Measurements from ENCODE around the gene FBXO31. TPM values are rescaled to one million over a fixed set of nuclear protein-coding genes. Genes with fewer than 3 reads are reported as not detected.

FBXO31 gene
- total and polyA plus RNA-seq, 12 donors, result 19.2 to 106 (median 65.9) TPM

- intact Hi-C loops (cut with DNase I), result no loop called here
- Histone ChIP-seq H3K27me3 (no peaks in the 10 kb centered on the region), H3K4me3 (no peak overlapping the region), H3K27ac (no peak overlapping the region), H3K4me1 (replicated peaks in 1 of 2) (peaks cover 0 to 4% of the 10 kb centered on the region in 2 donors), H3K9me3 (replicated peaks in 1 of 3) (no peaks in the 10 kb centered on the region), H3K36me3 (replicated peaks in 1 of 2) (peaks cover 0 to 48% of the 10 kb centered on the region in 2 donors)
- TF ChIP-seq, protein P1, sequence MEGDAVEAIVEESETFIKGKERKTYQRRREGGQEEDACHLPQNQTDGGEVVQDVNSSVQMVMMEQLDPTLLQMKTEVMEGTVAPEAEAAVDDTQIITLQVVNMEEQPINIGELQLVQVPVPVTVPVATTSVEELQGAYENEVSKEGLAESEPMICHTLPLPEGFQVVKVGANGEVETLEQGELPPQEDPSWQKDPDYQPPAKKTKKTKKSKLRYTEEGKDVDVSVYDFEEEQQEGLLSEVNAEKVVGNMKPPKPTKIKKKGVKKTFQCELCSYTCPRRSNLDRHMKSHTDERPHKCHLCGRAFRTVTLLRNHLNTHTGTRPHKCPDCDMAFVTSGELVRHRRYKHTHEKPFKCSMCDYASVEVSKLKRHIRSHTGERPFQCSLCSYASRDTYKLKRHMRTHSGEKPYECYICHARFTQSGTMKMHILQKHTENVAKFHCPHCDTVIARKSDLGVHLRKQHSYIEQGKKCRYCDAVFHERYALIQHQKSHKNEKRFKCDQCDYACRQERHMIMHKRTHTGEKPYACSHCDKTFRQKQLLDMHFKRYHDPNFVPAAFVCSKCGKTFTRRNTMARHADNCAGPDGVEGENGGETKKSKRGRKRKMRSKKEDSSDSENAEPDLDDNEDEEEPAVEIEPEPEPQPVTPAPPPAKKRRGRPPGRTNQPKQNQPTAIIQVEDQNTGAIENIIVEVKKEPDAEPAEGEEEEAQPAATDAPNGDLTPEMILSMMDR (IDR thresholded peaks at IDR 0.05), result no peak
- no peak for TF ChIP-seq POLR2A (IDR thresholded peaks at IDR 0.05)
- 78 to 87% (median 86%) methylated on average over 11 to 19 of the region's 19 CpGs for WGBS, 4 donors
- DNase-seq, result no peak
Measured at GRCh38 chr16:87335625-87336433, 47.7 kb downstream of the FBXO31 start.

DNA sequence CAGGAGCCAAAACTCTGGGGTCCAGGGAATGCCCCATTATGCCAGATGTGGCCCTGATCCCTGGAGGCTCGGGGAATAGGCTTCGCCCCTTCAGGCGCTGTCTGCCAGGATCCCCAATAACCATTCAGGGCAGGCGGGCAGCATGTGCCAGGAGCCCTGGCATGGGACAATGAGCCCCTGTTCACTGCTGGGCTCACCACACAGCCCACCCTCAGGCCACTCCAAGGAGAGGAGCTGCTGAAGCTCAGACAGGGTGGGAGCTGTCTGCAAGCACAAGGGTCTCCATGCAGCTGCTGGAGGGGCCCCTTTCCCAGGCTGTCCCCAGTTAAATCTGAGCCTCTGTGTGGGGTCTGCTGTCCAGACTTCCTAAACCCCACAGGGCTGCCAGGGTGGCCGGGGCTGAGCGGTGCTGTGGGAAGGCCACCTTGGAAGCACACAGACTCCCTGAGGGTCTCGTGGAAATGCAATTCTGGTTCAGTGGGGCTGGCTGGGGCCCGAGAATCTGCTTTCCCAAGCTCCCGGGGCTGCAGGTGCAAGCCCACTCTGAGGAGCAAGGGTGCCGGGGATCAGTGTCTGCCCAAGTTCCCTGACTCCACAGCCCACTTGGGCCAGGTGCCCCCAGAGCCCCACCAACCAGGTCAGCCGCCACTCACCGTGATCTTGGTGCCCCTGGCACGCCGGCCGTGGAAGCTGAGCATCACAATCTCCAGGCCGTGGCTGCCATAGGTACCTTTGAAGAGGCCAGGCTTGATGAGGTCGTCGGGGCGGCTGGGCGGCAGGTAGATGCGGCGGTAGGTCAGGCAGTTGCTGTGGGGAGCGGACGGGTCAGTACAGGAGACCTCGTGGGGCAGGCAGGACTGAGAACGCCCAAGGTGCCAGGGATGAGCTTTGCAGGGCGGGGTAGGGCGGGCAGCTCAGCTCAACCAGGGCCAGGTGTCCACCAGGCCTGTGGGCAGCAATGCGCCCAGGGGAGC is 48.6 kb downstream of the FBXO31 start:
- H3K27me3 ChIP-seq, result no peaks in the 10 kb centered on the region
- DNase-seq, result no peak

DNA sequence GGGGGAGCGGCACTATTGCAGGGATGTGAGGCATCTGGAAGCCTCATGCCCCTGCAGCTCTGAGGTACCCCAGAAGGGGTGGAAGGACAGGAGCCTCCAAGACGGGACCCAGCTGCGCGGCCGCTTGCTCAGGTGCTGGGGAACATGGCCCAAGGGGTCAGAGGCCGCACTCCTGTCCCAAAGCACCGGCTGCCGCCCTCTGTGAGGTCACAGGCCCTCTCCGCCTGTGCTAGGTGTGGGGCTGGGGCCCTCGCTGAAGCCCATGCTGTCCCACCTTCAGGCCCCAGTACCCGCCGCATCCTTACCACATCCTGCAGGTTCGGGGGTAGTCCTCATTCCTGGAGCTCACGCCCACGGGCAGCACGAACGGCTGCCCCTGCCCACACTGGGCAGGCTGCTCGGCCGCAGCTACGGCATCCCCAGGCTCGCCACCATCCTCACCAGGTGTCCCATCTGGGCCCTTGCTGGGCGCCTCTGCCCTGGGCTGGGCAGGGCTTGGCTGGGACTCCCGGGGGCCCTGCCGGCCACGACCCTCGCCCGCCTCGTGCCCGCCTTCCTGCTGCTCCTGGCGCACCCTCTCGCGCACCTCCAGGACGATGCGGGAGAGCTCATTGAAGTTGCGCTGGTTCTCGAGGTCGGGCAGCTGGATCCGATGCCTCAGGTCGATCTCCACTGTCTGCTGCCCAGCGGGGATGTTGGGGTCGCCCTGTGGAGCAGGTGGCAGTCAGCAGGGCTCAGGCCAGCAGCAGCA is 49.8 kb downstream of the FBXO31 start:
- no peak for DNase-seq
- no peaks in the 10 kb centered on the region for H3K9me3 ChIP-seq (replicated peaks in 1 of 3)
- no peak overlapping the region for H3K4me3 ChIP-seq
- H3K36me3 ChIP-seq (replicated peaks in 1 of 2), result peaks cover 0 to 48% of the 10 kb centered on the region in 2 donors
- H3K4me1 ChIP-seq (replicated peaks in 1 of 2), result peaks cover 11 to 18% of the 10 kb centered on the region in 2 donors
- no peak for TF ChIP-seq POLR2A (IDR thresholded peaks at IDR 0.05)
- TF ChIP-seq, protein P1 (IDR thresholded peaks at IDR 0.05), result no peak
- H3K27ac ChIP-seq, result no peak overlapping the region
- WGBS, 4 donors, result 91 to 95% (median 93%) methylated on average over 22 to 41 of the region's 41 CpGs
- intact Hi-C loops (cut with DNase I), result loop anchor here in 1 of 2 donors (5.0 kb wide), 1 partner anchor 39 kb away; no protein-coding TSS in a partner anchor
- H3K27me3 ChIP-seq, result no peaks in the 10 kb centered on the region

More for the DNA sequence above, 48.6 kb downstream of the FBXO31 start:
- intact Hi-C loops (cut with DNase I), result loop anchor here in 1 of 2 donors (5.0 kb wide), 1 partner anchor 37 kb away; no protein-coding TSS in a partner anchor
- Histone ChIP-seq H3K4me3 (no peak overlapping the region), H3K27ac (no peak overlapping the region), H3K4me1 (replicated peaks in 1 of 2) (peaks cover 4 to 6% of the 10 kb centered on the region in 2 donors), H3K9me3 (replicated peaks in 1 of 3) (no peaks in the 10 kb centered on the region), H3K36me3 (replicated peaks in 1 of 2) (peaks cover 0 to 48% of the 10 kb centered on the region in 2 donors)
- WGBS, 4 donors, result 91 to 93% (median 91%) methylated on average over 9 to 29 of the region's 29 CpGs
- TF ChIP-seq, protein P1 (IDR thresholded peaks at IDR 0.05), result no peak
- TF ChIP-seq POLR2A (IDR thresholded peaks at IDR 0.05), result no peak

All from adrenal gland (tissue), 12 donors.